WTC11 (cell line): ENCODE measurements around the gene MRM3. TPM values are rescaled to one million over a fixed set of nuclear protein-coding genes. Genes with fewer than 3 reads are reported as not detected.
A peak's percentile ranks its signal among the peaks of the same experiment; 100 is the strongest.

Source experiments
- ARID4B ChIP-seq: sonication (generic); formaldehyde crosslinking; IDR thresholded peaks from 2 replicates; pipeline ENCODE4 v1.8.0; 2023; ENCODE audit warnings: missing genetic modification reagents, mild to moderate bottlenecking, borderline replicate concordance
- ATF2 ChIP-seq: sonication (generic); formaldehyde crosslinking; IDR thresholded peaks from 2 replicates; pipeline ENCODE4 v1.8.1; 2022; ENCODE audit warnings: low read depth, missing genetic modification reagents, borderline replicate concordance
- ATF6 ChIP-seq: sonication (generic); formaldehyde crosslinking; IDR thresholded peaks from 2 replicates; pipeline ENCODE4 v1.8.1; 2023; ENCODE audit warnings: mild to moderate bottlenecking, missing genetic modification reagents
- CREM ChIP-seq: sonication (generic); formaldehyde crosslinking; IDR thresholded peaks from 2 replicates; pipeline ENCODE4 v1.8.1; 2022; ENCODE audit warnings: mild to moderate bottlenecking, missing genetic modification reagents, moderate library complexity
- FOXP4 ChIP-seq: sonication (generic); formaldehyde crosslinking; IDR thresholded peaks from 2 replicates; pipeline ENCODE4 v1.8.0; 2022; ENCODE audit warnings: mild to moderate bottlenecking, missing genetic modification reagents
- PRDM15 ChIP-seq: sonication (generic); formaldehyde crosslinking; IDR thresholded peaks from 2 replicates; pipeline ENCODE4 v1.8.0; 2022; ENCODE audit warnings: missing genetic modification reagents
- USF1 ChIP-seq: sonication (generic); formaldehyde crosslinking; IDR thresholded peaks from 2 replicates; pipeline ENCODE4 v1.8.0; 2022; ENCODE audit warnings: mild to moderate bottlenecking, missing genetic modification reagents
- ZBTB43 ChIP-seq: sonication (generic); formaldehyde crosslinking; IDR thresholded peaks from 2 replicates; pipeline ENCODE4 v1.8.1; 2023; ENCODE audit warnings: mild to moderate bottlenecking, missing genetic modification reagents
- total RNA-seq: library from RNA; stranded (reverse); gene quantifications from 3 replicates; pipeline ENCODE4 v1.2.3, GENCODE V29; 2021

MRM3 gene
- total RNA-seq, 1 experiment from 2014 or later: 25.0 TPM

- TF ChIP-seq ARID4B (CRISPR knock-in tag): peak; percentile 97
- peak; percentile 92; the same call in 1 of the 2 replicates for TF ChIP-seq ZBTB43 (CRISPR knock-in tag)
- TF ChIP-seq CREM: peak; percentile 100
- no peak for TF ChIP-seq ATF6
- TF ChIP-seq FOXP4 (CRISPR knock-in tag): peak; percentile 87
- peak; percentile 69; the same call in 1 of the 2 replicates for TF ChIP-seq USF1
- TF ChIP-seq ATF2 (CRISPR knock-in tag): no peak
- peak; percentile 42; the same call in 1 of the 2 replicates for TF ChIP-seq PRDM15 (CRISPR knock-in tag)
Measured at GRCh38 chr17:781805-782731, at the start of gene MRM3, which contains the start of gene GLOD4 (continued).
